ENCODE measurements around the gene NBEAL2. TPM values are rescaled to one million over a fixed set of nuclear protein-coding genes. Genes with fewer than 3 reads are reported as not detected.

The NBEAL2 gene
- total RNA-seq, 1 experiment from 2014 or later: 80.0 TPM

GRCh38 chr3:47041114-47041513 is 61.6 kb downstream of the NBEAL2 start (continued):
- TF ChIP-seq ZNF532 (CRISPR knock-in tag; IDR thresholded peaks at IDR 0.05; ENCODE audit: borderline replicate concordance): no peak

- TF ChIP-seq JUN (CRISPR knock-in tag; IDR thresholded peaks at IDR 0.05): no peak
- TF ChIP-seq, protein P1, sequence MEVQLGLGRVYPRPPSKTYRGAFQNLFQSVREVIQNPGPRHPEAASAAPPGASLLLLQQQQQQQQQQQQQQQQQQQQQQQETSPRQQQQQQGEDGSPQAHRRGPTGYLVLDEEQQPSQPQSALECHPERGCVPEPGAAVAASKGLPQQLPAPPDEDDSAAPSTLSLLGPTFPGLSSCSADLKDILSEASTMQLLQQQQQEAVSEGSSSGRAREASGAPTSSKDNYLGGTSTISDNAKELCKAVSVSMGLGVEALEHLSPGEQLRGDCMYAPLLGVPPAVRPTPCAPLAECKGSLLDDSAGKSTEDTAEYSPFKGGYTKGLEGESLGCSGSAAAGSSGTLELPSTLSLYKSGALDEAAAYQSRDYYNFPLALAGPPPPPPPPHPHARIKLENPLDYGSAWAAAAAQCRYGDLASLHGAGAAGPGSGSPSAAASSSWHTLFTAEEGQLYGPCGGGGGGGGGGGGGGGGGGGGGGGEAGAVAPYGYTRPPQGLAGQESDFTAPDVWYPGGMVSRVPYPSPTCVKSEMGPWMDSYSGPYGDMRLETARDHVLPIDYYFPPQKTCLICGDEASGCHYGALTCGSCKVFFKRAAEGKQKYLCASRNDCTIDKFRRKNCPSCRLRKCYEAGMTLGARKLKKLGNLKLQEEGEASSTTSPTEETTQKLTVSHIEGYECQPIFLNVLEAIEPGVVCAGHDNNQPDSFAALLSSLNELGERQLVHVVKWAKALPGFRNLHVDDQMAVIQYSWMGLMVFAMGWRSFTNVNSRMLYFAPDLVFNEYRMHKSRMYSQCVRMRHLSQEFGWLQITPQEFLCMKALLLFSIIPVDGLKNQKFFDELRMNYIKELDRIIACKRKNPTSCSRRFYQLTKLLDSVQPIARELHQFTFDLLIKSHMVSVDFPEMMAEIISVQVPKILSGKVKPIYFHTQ (CRISPR knock-in tag; IDR thresholded peaks at IDR 0.05): no peak
- TF ChIP-seq TEAD4 (CRISPR knock-in tag; IDR thresholded peaks at IDR 0.05): no peak
- TF ChIP-seq GABPB1 (CRISPR knock-in tag; IDR thresholded peaks at IDR 0.05): no peak
- no peak for TF ChIP-seq CREB1 (CRISPR knock-in tag; IDR thresholded peaks at IDR 0.05)
- TF ChIP-seq MAX (CRISPR knock-in tag; IDR thresholded peaks at IDR 0.05): no peak
- TF ChIP-seq FOXP1 (CRISPR knock-in tag; IDR thresholded peaks at IDR 0.05; ENCODE audit: borderline replicate concordance): no peak
- no peak for TF ChIP-seq ETV6 (CRISPR knock-in tag; IDR thresholded peaks at IDR 0.05)
- TF ChIP-seq E2F5 (CRISPR knock-in tag; IDR thresholded peaks at IDR 0.05): no peak
- no peak for TF ChIP-seq E2F4 (CRISPR knock-in tag; IDR thresholded peaks at IDR 0.05; ENCODE audit: borderline replicate concordance, low read depth)
- TF ChIP-seq CTCF (IDR thresholded peaks at IDR 0.05): no peak
- TF ChIP-seq ZNF138 (CRISPR knock-in tag; conservative IDR thresholded peaks at IDR 0.05): no peak
- no peak for TF ChIP-seq ZNF396 (CRISPR knock-in tag; IDR thresholded peaks at IDR 0.05; ENCODE audit: borderline replicate concordance)
- TF ChIP-seq ATF1 (CRISPR knock-in tag; IDR thresholded peaks at IDR 0.05): no peak
- TF ChIP-seq ATF3 (CRISPR knock-in tag; conservative IDR thresholded peaks at IDR 0.05): no peak
- TF ChIP-seq GTF2I (CRISPR knock-in tag; conservative IDR thresholded peaks at IDR 0.05): no peak
- TF ChIP-seq PRRX2 (CRISPR knock-in tag; IDR thresholded peaks at IDR 0.05): no peak
- no peak for TF ChIP-seq TCF7 (CRISPR knock-in tag; IDR thresholded peaks at IDR 0.05; ENCODE audit: low read depth)
- no peak for TF ChIP-seq RORB (CRISPR knock-in tag; IDR thresholded peaks at IDR 0.05)
- Mint-ChIP-seq H3K27ac (no peak overlapping the region; the same call in 1 of the 2 replicates), H3K4me3 (no peak overlapping the region), H3K9me3 (peaks cover 7% of the 10 kb centered on the region), H3K4me1 (no peaks in the 10 kb centered on the region), H3K27me3 (ENCODE audit: low read depth) (no peaks in the 10 kb centered on the region), H3K36me3 (peaks cover 50% of the 10 kb centered on the region)
- no peak for DNase-seq (ENCODE audit: low spot score)
- POLR2A ChIA-PET: no interaction called here
- no peak for ATAC-seq
- CTCF ChIA-PET: no interaction called here
Measured at GRCh38 chr3:47042231-47042791, 62.8 kb downstream of the NBEAL2 start.

All from WTC11 (cell line).